ENCODE data around the gene AIFM2. TPM values are rescaled to one million over a fixed set of nuclear protein-coding genes. Genes with fewer than 3 reads are reported as not detected.

AIFM2 gene
- total and polyA plus RNA-seq, 4 donors, result 5.0 to 20.3 (median 9.7) TPM

GRCh38 chr10:70144372-70145110 lies 11.9 kb upstream of the AIFM2 start:
- Histone ChIP-seq H3K4me3 (ENCODE audit: low read depth in 1 of 3, low read length in 3 of 3) (no peak overlapping the region), H3K27ac (ENCODE audit: low read depth in 1 of 2, low read length in 2 of 2) (no peak overlapping the region), H3K9me3 (ENCODE audit: control insufficient read depth in 4 of 4, low read length in 3 of 4) (no peaks in the 10 kb centered on the region), H3K27me3 (ENCODE audit: control insufficient read depth in 4 of 4, insufficient read depth in 4 of 4, low read length in 3 of 4) (no peaks in the 10 kb centered on the region), H3K4me1 (ENCODE audit: control insufficient read depth in 4 of 4, insufficient read depth in 4 of 4, low read length in 3 of 4) (peaks cover 4 to 25% (median 14%) of the 10 kb centered on the region in 4 donors), H3K36me3 (ENCODE audit: control insufficient read depth in 4 of 4, insufficient read depth in 3 of 4, low read depth in 1 of 4, low read length in 3 of 4) (peaks cover 0 to 5% (median 3%) of the 10 kb centered on the region in 4 donors), H3K9ac (ENCODE audit: low read depth in 1 of 2, low read length in 2 of 2) (peak overlapping the region in 1 of 2 donors; percentile 28)
- DNase-seq (ENCODE audit: low spot score), result no peak
- 86% methylated on average over 18 of the region's 18 CpGs for WGBS
- no peak for TF ChIP-seq FOXA1 (IDR thresholded peaks at IDR 0.05)
- TF ChIP-seq, protein P1, sequence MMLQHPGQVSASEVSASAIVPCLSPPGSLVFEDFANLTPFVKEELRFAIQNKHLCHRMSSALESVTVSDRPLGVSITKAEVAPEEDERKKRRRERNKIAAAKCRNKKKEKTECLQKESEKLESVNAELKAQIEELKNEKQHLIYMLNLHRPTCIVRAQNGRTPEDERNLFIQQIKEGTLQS (IDR thresholded peaks at IDR 0.05), result no peak

DNA sequence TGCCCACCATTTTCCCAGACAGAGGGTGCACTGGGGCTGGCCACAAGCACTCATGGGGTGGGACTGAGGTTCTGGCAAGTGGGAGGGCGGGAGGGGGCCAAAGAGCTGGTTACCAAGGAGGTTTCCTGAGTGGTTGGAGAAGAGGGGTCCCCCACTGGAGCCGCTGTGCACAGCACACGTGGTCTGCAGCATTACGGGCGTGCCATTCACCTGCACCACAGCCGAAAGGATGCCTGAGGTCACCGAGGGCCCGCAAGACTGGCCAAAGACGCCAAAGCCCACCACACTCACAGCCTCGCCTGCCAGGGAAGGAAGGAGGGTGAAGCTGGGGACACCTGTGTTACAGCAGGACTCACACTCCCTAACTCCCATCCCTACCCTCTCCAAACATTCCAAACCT lies 9.9 kb upstream of the AIFM2 start:
- 95% methylated on average over 10 of the region's 10 CpGs for WGBS
- H3K9ac ChIP-seq (ENCODE audit: low read depth in 1 of 2, low read length in 2 of 2), result no peak overlapping the region
- no peaks in the 10 kb centered on the region for H3K9me3 ChIP-seq (ENCODE audit: control insufficient read depth in 4 of 4, low read length in 3 of 4)
- H3K4me3 ChIP-seq (ENCODE audit: low read depth in 1 of 3, low read length in 3 of 3), result no peak overlapping the region
- no peak overlapping the region for H3K27ac ChIP-seq (ENCODE audit: low read depth in 1 of 2, low read length in 2 of 2)
- TF ChIP-seq RAD21 (IDR thresholded peaks at IDR 0.05), result no peak
- TF ChIP-seq SP1 (IDR thresholded peaks at IDR 0.05), result no peak
- no peak for TF ChIP-seq JUND (IDR thresholded peaks at IDR 0.05)
- TF ChIP-seq, protein P2, sequence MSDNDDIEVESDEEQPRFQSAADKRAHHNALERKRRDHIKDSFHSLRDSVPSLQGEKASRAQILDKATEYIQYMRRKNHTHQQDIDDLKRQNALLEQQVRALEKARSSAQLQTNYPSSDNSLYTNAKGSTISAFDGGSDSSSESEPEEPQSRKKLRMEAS (IDR thresholded peaks at IDR 0.05), result no peak
- TF ChIP-seq HNF4A (conservative IDR thresholded peaks at IDR 0.05), result no peak
- TF ChIP-seq YY1 (IDR thresholded peaks at IDR 0.05), result no peak
- TF ChIP-seq, protein P3, sequence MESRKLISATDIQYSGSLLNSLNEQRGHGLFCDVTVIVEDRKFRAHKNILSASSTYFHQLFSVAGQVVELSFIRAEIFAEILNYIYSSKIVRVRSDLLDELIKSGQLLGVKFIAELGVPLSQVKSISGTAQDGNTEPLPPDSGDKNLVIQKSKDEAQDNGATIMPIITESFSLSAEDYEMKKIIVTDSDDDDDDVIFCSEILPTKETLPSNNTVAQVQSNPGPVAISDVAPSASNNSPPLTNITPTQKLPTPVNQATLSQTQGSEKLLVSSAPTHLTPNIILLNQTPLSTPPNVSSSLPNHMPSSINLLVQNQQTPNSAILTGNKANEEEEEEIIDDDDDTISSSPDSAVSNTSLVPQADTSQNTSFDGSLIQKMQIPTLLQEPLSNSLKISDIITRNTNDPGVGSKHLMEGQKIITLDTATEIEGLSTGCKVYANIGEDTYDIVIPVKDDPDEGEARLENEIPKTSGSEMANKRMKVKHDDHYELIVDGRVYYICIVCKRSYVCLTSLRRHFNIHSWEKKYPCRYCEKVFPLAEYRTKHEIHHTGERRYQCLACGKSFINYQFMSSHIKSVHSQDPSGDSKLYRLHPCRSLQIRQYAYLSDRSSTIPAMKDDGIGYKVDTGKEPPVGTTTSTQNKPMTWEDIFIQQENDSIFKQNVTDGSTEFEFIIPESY (IDR thresholded peaks at IDR 0.05), result no peak
- TF ChIP-seq CTCF (IDR thresholded peaks at IDR 0.05; ENCODE audit: low read depth, low read length, missing input control), result no peak
- no peak for TF ChIP-seq HNF4G (IDR thresholded peaks at IDR 0.05)
- TF ChIP-seq TAF1 (conservative IDR thresholded peaks at IDR 0.05), result no peak
- TF ChIP-seq REST (IDR thresholded peaks at IDR 0.05), result no peak
- TF ChIP-seq RXRA (IDR thresholded peaks at IDR 0.05), result no peak
- TF ChIP-seq FOXA2 (IDR thresholded peaks at IDR 0.05), result no peak
- TF ChIP-seq EGR1 (IDR thresholded peaks at IDR 0.05; ENCODE audit: low read depth in 2 of 2), result no peak
- TF ChIP-seq, protein P1 (IDR thresholded peaks at IDR 0.05), result no peak
- no peak for TF ChIP-seq GABPA (IDR thresholded peaks at IDR 0.05 in 1 of 2, conservative IDR thresholded peaks at IDR 0.05 in 1 of 2)
- no peak for TF ChIP-seq FOXA1 (IDR thresholded peaks at IDR 0.05)
- TF ChIP-seq NR2F2 (IDR thresholded peaks at IDR 0.05), result no peak
- peaks cover 4 to 25% (median 14%) of the 10 kb centered on the region in 4 donors for H3K4me1 ChIP-seq (ENCODE audit: control insufficient read depth in 4 of 4, insufficient read depth in 4 of 4, low read length in 3 of 4)
- H3K36me3 ChIP-seq (ENCODE audit: control insufficient read depth in 4 of 4, insufficient read depth in 3 of 4, low read depth in 1 of 4, low read length in 3 of 4), result peaks cover 0 to 6% (median 2%) of the 10 kb centered on the region in 4 donors
- H3K27me3 ChIP-seq (ENCODE audit: control insufficient read depth in 4 of 4, insufficient read depth in 4 of 4, low read length in 3 of 4), result no peaks in the 10 kb centered on the region
- DNase-seq (ENCODE audit: low spot score), result no peak

All from liver (tissue), 9 donors.